HG02943 (cell line): ENCODE results near the gene DNAH12.
"Not testable (repeated sequence)": the region's sequence is repeated elsewhere in the genome, so short reads cannot be mapped to it uniquely, and the experiment has no call there.

ENCODE experiments used
- ATAC-seq: cut with Tn5 transposase; IDR thresholded peaks from one replicate; pipeline ENCODE4 v1.9.1; 2021; ENCODE audit warnings: mild to moderate bottlenecking, low read depth, moderate library complexity; ENCODE audit not compliant: unreplicated experiment

DNAH12 gene

GRCh38 chr3:57530071-57530608 lies 14.0 kb downstream of the DNAH12 start:
- ATAC-seq, result no peak

GRCh38 chr3:57518276-57518915 lies 25.7 kb downstream of the DNAH12 start:
- no peak for ATAC-seq

- ATAC-seq, result no peak
These were observed 32.0 kb downstream of the DNAH12 start for GRCh38 chr3:57512166-57512565.

DNA sequence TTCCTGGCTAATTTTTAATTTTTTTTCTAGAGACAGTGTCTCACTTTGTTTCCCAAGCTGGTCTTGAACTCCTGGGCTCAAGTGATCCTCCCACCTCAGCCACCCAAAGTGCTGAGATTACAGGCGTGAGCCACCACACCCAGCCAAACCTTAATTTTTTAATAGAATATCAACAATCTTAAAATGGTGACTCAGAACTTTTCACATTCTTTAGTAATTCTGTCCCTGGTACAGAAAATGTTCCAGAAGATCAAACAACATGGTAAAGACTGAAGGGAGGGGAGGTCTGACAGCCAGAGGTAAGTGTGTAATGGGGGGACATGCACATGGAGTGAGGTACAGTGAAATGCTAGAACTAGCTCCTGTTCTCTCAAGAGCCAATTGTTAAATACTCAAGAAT lies 38.2 kb downstream of the DNAH12 start:
- ATAC-seq, result no peak

DNA sequence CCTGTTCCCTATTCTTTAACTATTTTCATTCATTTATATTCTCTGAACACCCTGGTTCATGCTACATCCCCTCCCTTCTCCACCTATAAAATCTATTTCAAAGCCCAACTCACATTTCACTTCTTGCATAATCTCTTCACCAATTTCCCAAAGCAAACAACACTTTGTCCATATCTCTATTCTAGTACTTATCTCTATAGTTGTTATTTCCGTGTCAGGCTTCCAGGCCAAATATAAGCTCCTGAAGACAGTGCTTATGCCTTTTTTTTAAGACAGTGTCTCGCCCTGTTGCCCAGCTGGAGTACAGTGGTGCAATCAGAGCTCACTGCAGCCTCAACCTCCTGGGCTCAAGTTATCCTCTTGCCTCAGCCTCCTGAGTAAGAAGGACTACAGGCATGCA lies 43.6 kb downstream of the DNAH12 start:
- no peak for ATAC-seq

DNA sequence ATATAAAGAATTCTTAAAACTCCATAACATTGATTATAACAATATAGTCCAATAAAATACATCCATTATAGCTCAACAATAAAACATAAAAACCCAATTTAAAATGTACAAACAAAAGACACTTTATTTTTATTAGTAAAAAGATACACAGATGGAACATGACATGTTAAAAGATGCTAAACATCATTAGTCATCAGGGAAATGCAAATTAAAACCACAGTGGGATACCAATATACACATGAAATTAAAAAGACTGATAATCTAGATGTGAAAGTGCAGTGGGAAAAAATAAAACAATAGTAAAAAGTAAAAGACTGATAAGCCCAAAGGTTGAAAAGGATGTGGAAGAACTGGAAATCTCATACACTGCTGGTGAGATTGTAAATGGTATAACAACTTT lies 46.2 kb downstream of the DNAH12 start:
- no peak for ATAC-seq

DNA sequence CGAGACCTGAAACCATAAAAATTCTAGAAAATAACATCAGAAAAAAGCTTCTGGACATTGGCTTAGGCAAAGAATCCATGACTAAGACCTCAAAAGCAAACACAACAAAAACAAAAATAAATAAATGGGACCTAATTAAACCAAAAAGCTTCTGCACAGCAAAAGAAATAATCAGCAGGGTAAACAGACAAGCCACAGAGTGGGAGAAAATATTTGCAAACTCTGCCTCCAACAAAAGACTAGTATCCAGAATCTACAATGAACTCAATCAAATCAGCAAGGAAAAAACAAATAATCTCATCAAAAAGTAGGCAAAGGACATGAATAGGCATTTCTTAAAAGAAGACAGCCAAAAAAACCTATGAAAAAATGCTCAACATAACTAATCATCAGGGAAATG lies 59.6 kb downstream of the DNAH12 start:
- ATAC-seq, result no peak

- ATAC-seq, result not testable (repeated sequence)
These were observed 67.0 kb downstream of the DNAH12 start for GRCh38 chr3:57477193-57477592.

- no peak for ATAC-seq
These were observed 79.3 kb downstream of the DNAH12 start for GRCh38 chr3:57464801-57465200.

- no peak for ATAC-seq
These were observed 80.1 kb downstream of the DNAH12 start for GRCh38 chr3:57464011-57464410.

DNA sequence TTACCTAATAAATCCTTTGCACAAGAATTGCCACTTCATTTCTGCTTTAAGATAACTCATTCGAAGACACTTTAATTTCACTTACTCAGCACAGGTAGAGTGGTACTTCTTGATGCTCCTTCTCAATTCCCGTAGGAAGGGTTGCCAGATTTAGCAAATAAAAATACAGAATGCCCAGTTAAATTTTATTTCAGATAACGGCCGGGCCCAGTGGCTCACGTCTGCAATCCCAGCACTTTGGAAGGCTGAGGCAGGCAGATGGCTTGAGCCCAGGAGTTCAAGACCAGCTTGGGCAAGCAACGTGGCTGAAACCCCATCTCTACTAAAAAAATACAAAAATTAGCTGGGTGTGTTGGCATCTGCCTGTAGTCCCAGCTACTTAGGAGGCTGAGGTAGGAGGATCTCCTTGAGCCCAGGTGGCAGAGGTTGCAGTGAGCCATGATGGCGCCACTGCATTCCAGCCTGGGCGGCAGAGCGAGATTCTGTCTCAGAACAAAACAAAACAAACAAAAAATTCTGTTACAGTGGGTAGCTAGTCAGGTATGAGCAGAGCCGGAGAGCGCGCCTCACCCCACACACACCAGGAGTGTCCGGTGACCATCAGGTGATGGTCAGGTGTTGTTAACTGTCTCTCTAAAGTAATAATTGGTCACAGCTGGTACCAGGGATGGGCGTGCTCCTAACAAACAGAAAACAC lies 92.8 kb downstream of the DNAH12 start:
- no peak for ATAC-seq

- ATAC-seq, result not testable (repeated sequence)
These were observed 94.8 kb downstream of the DNAH12 start for GRCh38 chr3:57449276-57449847.

DNA sequence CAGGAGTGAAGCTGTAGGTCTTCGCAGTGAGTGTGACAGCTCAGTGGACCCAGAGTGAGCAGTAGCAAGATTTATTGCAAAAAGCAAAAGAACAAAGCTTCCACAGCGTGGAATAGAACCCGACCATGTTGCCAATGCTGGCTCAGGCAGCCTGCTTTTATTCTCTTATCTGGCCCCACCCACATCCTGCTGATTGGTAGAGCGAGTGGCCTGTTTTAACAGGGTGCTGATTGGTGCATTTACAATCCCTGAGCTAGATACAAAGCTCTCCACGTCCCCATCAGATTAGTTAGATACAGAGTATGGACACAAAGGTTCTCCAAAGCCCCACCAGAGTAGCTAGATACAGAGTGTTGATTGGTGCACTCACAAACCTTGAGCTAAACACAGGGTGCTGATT lies 95.7 kb downstream of the DNAH12 start:
- ATAC-seq, result not testable (repeated sequence)

DNA sequence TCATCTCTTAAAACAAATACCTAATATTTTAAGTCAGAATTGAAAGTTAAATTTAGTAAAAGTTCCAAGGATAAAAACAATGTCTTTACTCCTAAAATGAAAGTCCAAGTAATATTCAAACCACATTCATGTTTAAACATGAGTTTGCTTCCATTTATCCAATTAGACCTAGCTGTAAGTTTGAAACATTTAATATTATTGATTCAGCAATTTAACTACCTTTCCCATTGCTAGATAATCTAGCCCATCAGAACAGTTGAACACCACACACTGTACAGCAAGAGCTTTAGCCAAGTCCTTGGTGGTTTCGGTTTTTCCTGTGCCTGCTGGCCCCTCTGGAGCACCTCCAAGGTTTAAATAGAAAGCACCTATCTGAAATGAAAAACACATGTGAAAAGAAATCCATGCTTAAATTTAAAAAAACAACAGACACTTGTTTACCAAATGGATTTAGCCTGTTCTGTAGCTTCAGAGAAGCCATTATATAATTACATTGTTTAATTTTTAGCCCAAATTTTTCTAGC lies 97.8 kb downstream of the DNAH12 start:
- no peak for ATAC-seq

DNA sequence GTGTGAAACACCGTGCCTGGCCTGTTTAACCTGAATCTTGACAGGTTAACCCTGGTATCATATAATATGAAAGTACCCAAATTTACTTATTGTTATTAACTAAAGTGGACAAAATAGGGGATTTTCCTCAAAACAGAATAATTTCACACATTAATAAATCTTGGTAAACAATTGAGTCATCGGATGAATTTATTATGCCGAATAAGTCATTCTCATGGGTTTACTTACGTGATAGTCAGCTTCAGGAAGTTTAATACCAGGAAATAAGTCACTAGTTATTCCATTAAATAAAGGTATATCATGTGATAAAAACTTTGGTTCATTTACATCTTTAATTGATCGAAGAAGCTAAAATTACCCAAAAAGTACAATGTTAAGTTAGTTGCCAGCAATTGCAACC lies 99.7 kb downstream of the DNAH12 start:
- ATAC-seq, result no peak

DNA sequence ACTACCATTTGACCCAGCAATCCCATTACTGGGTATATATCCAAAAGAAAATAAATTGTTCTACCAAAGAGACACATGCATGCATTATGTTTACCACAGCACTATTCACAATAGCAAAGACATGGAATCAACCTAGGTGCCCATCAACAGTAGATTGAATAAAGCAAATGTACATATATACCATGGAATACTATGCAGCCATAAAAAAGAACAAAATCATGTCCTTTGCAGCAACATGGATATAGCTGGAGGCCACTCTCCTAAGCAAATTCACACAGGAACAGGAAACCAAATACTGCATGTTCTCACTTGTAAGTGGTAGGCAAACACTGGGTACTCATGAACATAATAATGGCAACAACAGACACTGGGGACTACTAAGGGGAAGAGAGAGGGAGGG lies 104.0 kb downstream of the DNAH12 start:
- ATAC-seq, result not testable (repeated sequence)

GRCh38 chr3:57438460-57438859 lies 105.7 kb downstream of the DNAH12 start:
- not testable (repeated sequence) for ATAC-seq

GRCh38 chr3:57436195-57436761 lies 107.9 kb downstream of the DNAH12 start:
- ATAC-seq, result no peak

DNA sequence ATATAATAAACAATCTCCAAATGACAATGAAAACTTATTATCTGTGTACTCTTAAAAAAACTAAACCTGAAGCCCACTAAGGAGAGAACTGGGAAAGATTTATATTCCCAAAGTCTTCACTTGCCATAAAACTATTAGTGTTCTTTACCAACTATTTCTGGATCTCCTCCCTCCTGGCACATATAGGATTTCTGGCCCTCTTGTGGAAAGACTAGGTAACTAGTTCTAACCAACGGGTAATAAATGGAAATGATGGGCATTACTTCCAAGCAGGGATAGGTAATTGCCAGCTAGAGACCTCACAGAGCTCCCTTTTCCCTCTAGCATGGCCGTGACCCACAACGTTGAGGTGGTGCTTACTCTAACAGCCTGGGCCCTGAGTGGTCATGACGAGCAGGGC lies 110.1 kb downstream of the DNAH12 start:
- ATAC-seq, result no peak

- ATAC-seq, result no peak
These were observed 120.8 kb downstream of the DNAH12 start for GRCh38 chr3:57423335-57423734.

- ATAC-seq, result no peak
These were observed 122.8 kb downstream of the DNAH12 start for GRCh38 chr3:57421336-57421735.
